Measurements from ENCODE around the gene EFNA4. TPM values are rescaled to one million over a fixed set of nuclear protein-coding genes. Genes with fewer than 3 reads are reported as not detected.
A peak's percentile ranks its signal among the peaks of the same experiment; 100 is the strongest.

The EFNA4 gene
- polyA plus RNA-seq, 1 donor (not counting 4 experiments of a cell fraction or from before 2014, with no cell fraction given) = 7.6 TPM

GRCh38 chr1:155033524-155033923, 30.0 kb upstream of the EFNA4 start, which contains the start of the genes DCST1 and DCST2:
TSS of gene DCST1 (plus strand) at chr1:155033824. CDS start at chr1:155034037, 213 bp downstream.
TSS of gene DCST2 (minus strand) at chr1:155033781. CDS start at chr1:155033701, 80 bp downstream.
- no peaks in the 10 kb centered on the region for H3K36me3 ChIP-seq (ENCODE audit: control insufficient read depth in 2 of 2, extremely low read depth in 1 of 2, insufficient read depth in 2 of 2, low read length in 2 of 2)
- H4K20me1 ChIP-seq (ENCODE audit: control insufficient read depth, extremely low read depth, insufficient read depth, low read length) = no peaks in the 10 kb centered on the region
- no peaks in the 10 kb centered on the region for H3K79me2 ChIP-seq (ENCODE audit: control insufficient read depth, insufficient read depth, low read length)
- no peak within 1 kb of the TSS for H3K9ac ChIP-seq (ENCODE audit: control insufficient read depth, extremely low read depth, insufficient read depth, low read length)
- H3K4me3 ChIP-seq (ENCODE audit: control insufficient read depth in 2 of 3, extremely low read depth in 1 of 3, insufficient read depth in 2 of 3, low read depth in 1 of 3, low read length in 3 of 3) = no peak within 1 kb of the TSS
- H3K27me3 ChIP-seq (ENCODE audit: control insufficient read depth, extremely low read depth, insufficient read depth, low read length) = no peaks in the 10 kb centered on the region
- no peak within 1 kb of the TSS for H3K27ac ChIP-seq (ENCODE audit: control insufficient read depth, insufficient read depth, low read length)
- H2AFZ ChIP-seq (ENCODE audit: control insufficient read depth, low read length) = peak within 1 kb of the TSS; percentile 16
- no peaks in the 10 kb centered on the region for H3K9me3 ChIP-seq (ENCODE audit: control insufficient read depth, low read depth, low read length)
- no peak for FAIRE-seq
- H3K9me1 ChIP-seq (ENCODE audit: control insufficient read depth, extremely low read depth, insufficient read depth, low read length) = no peaks in the 10 kb centered on the region
- no peak for TF ChIP-seq EZH2 (IDR thresholded peaks at IDR 0.05; ENCODE audit: low read length)
- no peak for TF ChIP-seq CTCF (optimal IDR thresholded peaks at IDR 0.05 in 1 of 3, IDR thresholded peaks at IDR 0.05 in 1 of 3, conservative IDR thresholded peaks at IDR 0.05 in 1 of 3; ENCODE audit: extremely low read depth in 1 of 3, insufficient read depth in 2 of 3, low read length in 3 of 3)
- peaks cover 21% of the 10 kb centered on the region for H3K4me1 ChIP-seq (ENCODE audit: control insufficient read depth, extremely low read depth, insufficient read depth, low read length)
- peak within 1 kb of the TSS; percentile 7 for H3K4me2 ChIP-seq (ENCODE audit: control insufficient read depth, extremely low read depth, insufficient read depth, low read depth, low read length)
- no peak for DNase-seq (ENCODE audit: low read depth, low spot score)
- dilution Hi-C loops (cut with MboI; ENCODE audit: extremely low pct_ligation_motif_present, low sequenced_read_pairs) = no loop called here

- H3K9me1 ChIP-seq (ENCODE audit: control insufficient read depth, extremely low read depth, insufficient read depth, low read length) = peaks cover 3% of the 10 kb centered on the region
- no peaks in the 10 kb centered on the region for H3K36me3 ChIP-seq (ENCODE audit: control insufficient read depth in 2 of 2, extremely low read depth in 1 of 2, insufficient read depth in 2 of 2, low read length in 2 of 2)
- H3K4me2 ChIP-seq (ENCODE audit: control insufficient read depth, extremely low read depth, insufficient read depth, low read depth, low read length) = peak overlapping the region; percentile 7
- dilution Hi-C loops (cut with MboI; ENCODE audit: extremely low pct_ligation_motif_present, low sequenced_read_pairs) = no loop called here
- H3K9me3 ChIP-seq (ENCODE audit: control insufficient read depth, low read depth, low read length) = no peaks in the 10 kb centered on the region
- H3K79me2 ChIP-seq (ENCODE audit: control insufficient read depth, insufficient read depth, low read length) = no peaks in the 10 kb centered on the region
- H4K20me1 ChIP-seq (ENCODE audit: control insufficient read depth, extremely low read depth, insufficient read depth, low read length) = no peaks in the 10 kb centered on the region
- peaks cover 31% of the 10 kb centered on the region for H3K4me1 ChIP-seq (ENCODE audit: control insufficient read depth, extremely low read depth, insufficient read depth, low read length)
- no peak overlapping the region for H3K27ac ChIP-seq (ENCODE audit: control insufficient read depth, insufficient read depth, low read length)
- peak overlapping the region; percentile 16 for H2AFZ ChIP-seq (ENCODE audit: control insufficient read depth, low read length)
- H3K9ac ChIP-seq (ENCODE audit: control insufficient read depth, extremely low read depth, insufficient read depth, low read length) = no peak overlapping the region
- no peak for DNase-seq (ENCODE audit: low read depth, low spot score)
- no peak for FAIRE-seq
- H3K4me3 ChIP-seq (ENCODE audit: control insufficient read depth in 2 of 3, extremely low read depth in 1 of 3, insufficient read depth in 2 of 3, low read depth in 1 of 3, low read length in 3 of 3) = no peak overlapping the region
- TF ChIP-seq CTCF (optimal IDR thresholded peaks at IDR 0.05 in 1 of 3, IDR thresholded peaks at IDR 0.05 in 1 of 3, conservative IDR thresholded peaks at IDR 0.05 in 1 of 3; ENCODE audit: extremely low read depth in 1 of 3, insufficient read depth in 2 of 3, low read length in 3 of 3) (peak in 2 of 3 experiments; percentile 18 to 32), EZH2 (IDR thresholded peaks at IDR 0.05; ENCODE audit: low read length) (no peak)
- no peaks in the 10 kb centered on the region for H3K27me3 ChIP-seq (ENCODE audit: control insufficient read depth, extremely low read depth, insufficient read depth, low read length)
Observed at GRCh38 chr1:155034318-155035208, 29.0 kb upstream of the EFNA4 start.

All from keratinocyte (primary cell).